ENCODE data around the gene TCERG1L.

- no peak for TF ChIP-seq POLR2A (IDR thresholded peaks at IDR 0.05)
- TF ChIP-seq POLR2AphosphoS5 (IDR thresholded peaks at IDR 0.05; ENCODE audit: insufficient read depth in 1 of 2, low read depth in 1 of 2): no peak
These were observed 161.9 kb downstream of the TCERG1L start for GRCh38 chr10:131149586-131149985.
